Measurements from ENCODE around the gene CEBPZ.

- TF ChIP-seq POLR2AphosphoS5 (IDR thresholded peaks at IDR 0.05; ENCODE audit: low read depth, low read length) (no peak), TAF1 (IDR thresholded peaks at IDR 0.05; ENCODE audit: low read depth, low read length) (no peak), POLR2A (IDR thresholded peaks at IDR 0.05; ENCODE audit: low read depth, low read length) (no peak), SPI1 (IDR thresholded peaks at IDR 0.05; ENCODE audit: low read depth, low read length) (no peak)
These were observed 63.0 kb downstream of the CEBPZ start for GRCh38 chr2:37168217-37168981.
